Activated T-helper 1 cell treated with anti-CD3 and anti-CD28 coated beads, Interleukin-12 subunit alpha, Interleukin-12 subunit beta, Interleukin-2, Interleukin-4 antibody, amounts not matched to agents 30 ng/mL and 10 ng/mL and 1 ng/mL, durations not matched to agents 14 hours and 24 hours and 36 hours (primary cell): Measurements from ENCODE around the gene GPD2. TPM values are rescaled to one million over a fixed set of nuclear protein-coding genes. Genes with fewer than 3 reads are reported as not detected.

Experiments used
- DNase-seq: peaks from one replicate; pipeline ENCODE4 v3.0.0; 2021; ENCODE audit warnings: low spot score
- H3K27ac Mint-ChIP-seq: one replicate; pipeline ENCODE4 v1.8.0; 2021; ENCODE audit warnings: mild to moderate bottlenecking, mixed read lengths
- H3K27me3 Mint-ChIP-seq: one replicate; pipeline ENCODE4 v1.8.0; 2022; ENCODE audit warnings: mild to moderate bottlenecking, moderate library complexity, mixed read lengths; ENCODE audit not compliant: insufficient read depth
- H3K36me3 Mint-ChIP-seq: one replicate; pipeline ENCODE4 v1.8.0; 2021; ENCODE audit warnings: low read depth, mixed read lengths
- H3K4me1 Mint-ChIP-seq: one replicate; pipeline ENCODE4 v1.8.0; 2021; ENCODE audit warnings: low read depth, mixed read lengths
- H3K4me3 Mint-ChIP-seq: one replicate; pipeline ENCODE4 v1.8.0; 2021; ENCODE audit warnings: mild to moderate bottlenecking, moderate library complexity, mixed read lengths
- H3K9me3 Mint-ChIP-seq: one replicate; pipeline ENCODE4 v1.8.0; 2021; ENCODE audit warnings: mixed read lengths
- intact Hi-C: fragments of 100-400 bp; cut with micrococcal nuclease; formaldehyde crosslinking; loops from one replicate; pipeline ENCODE4 v1.15.1; 2024
- total RNA-seq: library from RNA; stranded (reverse); gene quantifications from 2 replicates; pipeline ENCODE4 v1.2.3, GENCODE V29; 2022

Gene GPD2
- total RNA-seq, 1 donor from 2014 or later: 18.1 TPM

- Mint-ChIP-seq H3K27ac (no peak overlapping the region), H3K9me3 (peaks cover 6% of the 10 kb centered on the region), H3K36me3 (peaks cover 17% of the 10 kb centered on the region), H3K4me3 (no peak overlapping the region), H3K27me3 (no peaks in the 10 kb centered on the region), H3K4me1 (peaks cover 15% of the 10 kb centered on the region)
- intact Hi-C loops: no loop called here
- no peak for DNase-seq
Measured at GRCh38 chr2:156445296-156446220, 9.4 kb downstream of the GPD2 start.

DNA sequence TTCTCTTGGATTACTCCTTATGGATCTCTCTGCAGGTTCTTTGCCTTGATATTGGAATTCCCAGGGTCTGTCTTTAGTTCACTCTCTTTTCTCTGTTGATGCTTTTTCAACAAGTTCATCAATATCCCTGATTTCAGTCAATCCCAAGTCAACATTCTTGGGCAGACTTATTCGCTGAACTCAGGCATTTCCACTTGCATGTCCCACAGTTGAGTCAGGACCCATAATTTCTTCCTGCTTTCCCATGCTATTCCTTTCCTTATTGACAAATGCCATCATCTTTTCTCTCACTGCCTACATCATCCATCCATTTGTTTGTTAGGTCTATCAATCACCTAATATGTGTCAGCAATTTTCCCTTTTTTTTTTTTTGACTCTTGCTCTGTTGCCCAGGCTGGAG, 11.6 kb downstream of the GPD2 start:
- H3K27me3 Mint-ChIP-seq: no peaks in the 10 kb centered on the region
- H3K4me1 Mint-ChIP-seq: peaks cover 19% of the 10 kb centered on the region
- no peak for DNase-seq
- no peak overlapping the region for H3K27ac Mint-ChIP-seq
- peaks cover 11% of the 10 kb centered on the region for H3K9me3 Mint-ChIP-seq
- intact Hi-C loops: no loop called here
- peaks cover 19% of the 10 kb centered on the region for H3K36me3 Mint-ChIP-seq
- H3K4me3 Mint-ChIP-seq: no peak overlapping the region

GRCh38 chr2:156448766-156449165, 12.6 kb downstream of the GPD2 start:
- DNase-seq: no peak
- no peaks in the 10 kb centered on the region for H3K27me3 Mint-ChIP-seq
- H3K27ac Mint-ChIP-seq: no peak overlapping the region
- H3K9me3 Mint-ChIP-seq: peaks cover 17% of the 10 kb centered on the region
- H3K36me3 Mint-ChIP-seq: peaks cover 19% of the 10 kb centered on the region
- H3K4me3 Mint-ChIP-seq: no peak overlapping the region
- intact Hi-C loops: no loop called here
- H3K4me1 Mint-ChIP-seq: peaks cover 24% of the 10 kb centered on the region

GRCh38 chr2:156452971-156453370, 16.8 kb downstream of the GPD2 start:
- Mint-ChIP-seq H3K36me3 (peaks cover 26% of the 10 kb centered on the region), H3K27me3 (no peaks in the 10 kb centered on the region), H3K27ac (no peak overlapping the region), H3K4me1 (peaks cover 41% of the 10 kb centered on the region), H3K9me3 (peaks cover 17% of the 10 kb centered on the region), H3K4me3 (no peak overlapping the region)
- intact Hi-C loops: no loop called here
- no peak for DNase-seq

DNA sequence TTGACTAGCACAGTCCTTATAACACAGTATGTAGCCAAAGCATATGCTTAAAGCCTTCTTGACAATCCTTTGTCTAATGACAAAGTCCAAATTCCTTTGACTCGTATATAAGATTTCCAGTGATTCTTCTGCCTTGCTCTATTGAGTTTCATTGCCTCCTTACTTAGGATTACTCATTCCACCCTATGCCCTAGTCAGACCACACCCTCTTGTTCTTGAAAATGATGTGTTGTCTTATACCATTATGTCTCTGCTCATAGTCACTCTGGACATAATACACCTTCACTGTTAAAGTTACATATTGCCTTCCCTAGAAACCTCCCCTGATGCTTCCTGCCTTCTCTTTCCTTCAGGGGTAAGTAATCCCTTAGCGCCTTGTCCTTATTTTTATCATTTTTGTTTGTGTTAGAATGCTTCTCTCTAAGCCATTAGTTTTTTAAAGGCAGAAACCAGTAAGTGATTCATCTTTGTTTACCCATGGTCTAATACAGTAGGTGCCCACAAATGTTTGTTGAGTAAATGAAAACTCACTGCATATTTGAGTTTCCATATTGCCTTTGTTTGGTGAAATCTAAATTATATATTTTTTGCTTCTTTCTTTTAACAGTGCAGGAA, 19.3 kb downstream of the GPD2 start:
- no peak overlapping the region for H3K4me3 Mint-ChIP-seq
- peaks cover 20% of the 10 kb centered on the region for H3K36me3 Mint-ChIP-seq
- DNase-seq: no peak
- no peaks in the 10 kb centered on the region for H3K27me3 Mint-ChIP-seq
- H3K27ac Mint-ChIP-seq: no peak overlapping the region
- peaks cover 38% of the 10 kb centered on the region for H3K4me1 Mint-ChIP-seq
- peaks cover 10% of the 10 kb centered on the region for H3K9me3 Mint-ChIP-seq
- intact Hi-C loops: no loop called here

DNA sequence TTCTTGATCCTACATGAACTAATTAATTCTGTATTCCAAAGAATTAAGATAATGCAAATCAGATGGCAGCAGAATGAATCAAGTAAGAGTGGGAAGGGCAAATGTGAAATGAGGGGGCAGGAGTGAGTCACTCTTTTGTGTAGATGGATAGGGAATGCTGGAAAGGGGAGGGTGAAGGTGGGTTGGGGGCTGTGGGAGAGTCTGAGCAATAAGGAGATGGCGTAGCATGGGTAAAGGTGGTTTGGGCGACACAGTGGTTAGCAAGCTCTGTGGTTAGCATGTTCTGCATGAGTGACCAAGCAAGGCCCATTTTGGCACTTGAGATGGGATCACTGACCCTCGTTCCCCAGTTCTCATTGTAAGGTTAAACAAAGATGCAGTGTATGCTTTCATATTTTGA, 20.4 kb downstream of the GPD2 start:
- no peak overlapping the region for H3K27ac Mint-ChIP-seq
- H3K4me1 Mint-ChIP-seq: peaks cover 38% of the 10 kb centered on the region
- no peak overlapping the region for H3K4me3 Mint-ChIP-seq
- peaks cover 20% of the 10 kb centered on the region for H3K36me3 Mint-ChIP-seq
- peaks cover 10% of the 10 kb centered on the region for H3K9me3 Mint-ChIP-seq
- H3K27me3 Mint-ChIP-seq: no peaks in the 10 kb centered on the region
- intact Hi-C loops: no loop called here
- DNase-seq: no peak

DNA sequence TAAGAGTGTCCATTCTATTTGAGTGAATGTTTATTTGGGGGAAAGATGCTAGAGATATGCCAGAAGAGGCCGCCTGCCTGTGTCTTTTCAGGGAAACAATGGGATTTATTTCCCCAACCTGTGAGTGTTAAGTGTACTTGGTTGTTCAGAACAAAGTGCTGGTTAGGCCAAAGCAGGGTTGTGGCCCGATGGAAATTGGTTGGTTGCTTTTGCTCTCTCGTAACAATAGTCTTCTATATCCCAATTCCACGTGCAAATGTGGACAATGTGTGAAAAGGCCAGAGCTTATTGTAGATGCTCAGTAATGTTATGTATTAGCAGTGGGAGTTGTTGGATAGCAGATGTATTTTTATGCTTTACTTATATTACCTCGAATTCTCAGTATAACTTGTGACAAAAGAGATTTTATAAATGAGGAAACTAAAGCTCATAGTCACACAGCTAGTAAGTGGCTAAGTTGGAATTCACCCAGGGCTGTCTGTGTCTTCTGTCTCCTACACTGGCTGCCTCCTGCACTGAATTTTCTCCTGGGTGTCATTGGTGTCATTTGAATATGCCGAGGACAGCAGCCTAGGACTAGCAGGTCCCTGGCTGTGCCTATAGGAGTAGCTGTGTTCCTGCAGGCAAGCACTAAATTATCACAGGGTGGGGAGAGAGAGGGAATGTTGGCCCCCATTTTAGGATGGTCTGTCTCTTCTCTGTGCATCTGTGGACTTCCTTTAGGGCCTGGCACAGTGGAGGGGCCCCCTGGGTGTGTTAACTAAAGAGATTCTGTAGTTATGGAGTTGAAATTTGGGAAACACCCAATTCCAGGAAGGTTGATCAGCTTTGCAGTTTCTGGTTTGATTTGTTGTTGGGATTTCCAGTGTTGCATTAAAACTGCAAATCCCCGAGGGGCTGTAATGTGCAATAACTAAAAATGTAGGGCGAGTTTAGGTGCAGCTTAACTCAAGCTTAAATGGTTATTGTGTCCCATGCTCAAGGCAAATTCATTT, 21.6 kb downstream of the GPD2 start:
- no peak for DNase-seq
- H3K4me3 Mint-ChIP-seq: no peak overlapping the region
- no peak overlapping the region for H3K27ac Mint-ChIP-seq
- H3K4me1 Mint-ChIP-seq: peaks cover 33% of the 10 kb centered on the region
- H3K27me3 Mint-ChIP-seq: no peaks in the 10 kb centered on the region
- peaks cover 5% of the 10 kb centered on the region for H3K9me3 Mint-ChIP-seq
- intact Hi-C loops: no loop called here
- H3K36me3 Mint-ChIP-seq: peaks cover 16% of the 10 kb centered on the region

DNA sequence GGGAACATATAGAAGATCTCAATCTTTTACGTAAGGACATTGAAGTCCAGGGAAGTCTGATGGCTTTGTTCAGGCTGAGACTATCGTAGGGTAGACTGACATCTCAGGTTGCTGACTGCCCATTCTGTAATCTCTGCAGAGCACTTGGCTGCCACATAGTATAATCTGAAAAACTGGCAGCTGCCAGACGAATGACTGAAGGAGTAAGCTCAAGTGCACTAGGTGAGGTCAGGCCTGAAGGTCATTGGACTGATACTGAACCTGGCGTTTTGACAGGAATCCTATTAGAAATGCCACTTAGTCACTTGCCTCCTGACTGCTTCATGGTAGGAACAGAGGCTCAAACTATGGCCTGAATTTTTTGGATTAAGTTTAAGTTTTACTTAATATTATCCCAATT, 23.5 kb downstream of the GPD2 start:
- no peak overlapping the region for H3K4me3 Mint-ChIP-seq
- H3K27me3 Mint-ChIP-seq: no peaks in the 10 kb centered on the region
- peaks cover 25% of the 10 kb centered on the region for H3K4me1 Mint-ChIP-seq
- no peak for DNase-seq
- no peak overlapping the region for H3K27ac Mint-ChIP-seq
- H3K36me3 Mint-ChIP-seq: peaks cover 11% of the 10 kb centered on the region
- no peaks in the 10 kb centered on the region for H3K9me3 Mint-ChIP-seq
- intact Hi-C loops: no loop called here

DNA sequence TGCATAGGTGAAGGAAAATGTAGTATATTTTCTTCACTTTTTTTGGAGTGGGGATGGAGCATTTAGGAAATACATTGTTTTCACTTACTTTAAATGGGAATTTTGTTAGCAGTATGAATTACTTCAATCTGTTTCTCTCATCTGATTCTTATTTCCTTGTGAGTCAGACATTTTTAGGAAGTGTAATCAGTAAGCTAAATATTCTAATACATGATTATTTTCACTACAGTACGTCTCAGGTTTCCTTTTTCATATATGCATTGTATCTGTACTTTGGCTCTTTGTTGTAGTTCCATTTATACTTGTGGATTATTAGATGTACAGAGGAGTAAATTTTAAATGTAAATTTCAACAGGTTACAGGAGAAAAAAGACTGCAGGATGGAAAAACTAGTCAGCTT, 27.9 kb downstream of the GPD2 start:
- intact Hi-C loops: no loop called here
- Mint-ChIP-seq H3K4me3 (no peak overlapping the region), H3K9me3 (no peaks in the 10 kb centered on the region), H3K4me1 (peaks cover 18% of the 10 kb centered on the region), H3K27ac (no peak overlapping the region), H3K27me3 (no peaks in the 10 kb centered on the region), H3K36me3 (peaks cover 3% of the 10 kb centered on the region)
- DNase-seq: no peak

- intact Hi-C loops: no loop called here
- Mint-ChIP-seq H3K4me1 (peaks cover 28% of the 10 kb centered on the region), H3K27me3 (no peaks in the 10 kb centered on the region), H3K27ac (no peak overlapping the region), H3K9me3 (no peaks in the 10 kb centered on the region), H3K4me3 (no peak overlapping the region), H3K36me3 (peaks cover 7% of the 10 kb centered on the region)
- no peak for DNase-seq
Measured at GRCh38 chr2:156465573-156465972, 29.4 kb downstream of the GPD2 start.

DNA sequence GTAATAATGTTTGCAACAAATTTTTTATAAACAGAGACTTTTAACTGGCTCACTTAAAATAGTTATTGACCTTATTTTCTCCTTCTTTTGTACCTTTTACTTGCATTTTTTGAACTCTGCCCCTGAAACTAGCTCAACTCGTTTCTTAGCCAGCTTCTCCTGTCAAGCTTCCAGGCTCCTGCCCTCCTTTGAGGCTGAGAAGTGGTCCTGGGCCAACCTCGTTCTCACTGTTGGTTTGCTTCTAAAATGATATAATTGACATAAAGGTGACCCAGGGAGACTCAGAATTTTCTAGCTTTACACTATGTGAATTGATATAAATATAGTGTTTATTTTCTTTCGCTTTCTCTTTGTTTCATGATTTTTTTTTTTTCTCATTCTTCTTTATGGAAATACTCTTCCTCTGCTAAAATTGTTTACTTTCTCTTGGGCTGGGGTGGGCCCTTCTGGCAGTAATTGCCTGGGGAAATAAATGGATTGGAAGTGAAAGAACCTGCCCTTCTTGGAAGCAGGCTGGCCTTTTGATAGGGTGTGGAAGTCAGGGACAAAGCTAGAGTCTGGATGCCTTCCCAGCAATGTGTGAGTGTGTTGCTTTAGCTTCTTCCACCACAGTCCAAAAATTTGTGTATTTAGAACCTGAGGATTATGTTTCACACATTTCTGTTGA, 30.7 kb downstream of the GPD2 start:
- intact Hi-C loops: no loop called here

GRCh38 chr2:156470975-156471583, 34.9 kb downstream of the GPD2 start:
- no peaks in the 10 kb centered on the region for H3K9me3 Mint-ChIP-seq
- no peaks in the 10 kb centered on the region for H3K27me3 Mint-ChIP-seq
- peaks cover 9% of the 10 kb centered on the region for H3K36me3 Mint-ChIP-seq
- peaks cover 72% of the 10 kb centered on the region for H3K4me1 Mint-ChIP-seq
- intact Hi-C loops: loop anchor here (5.0 kb wide), 1 partner anchor 116 kb away; no protein-coding TSS in a partner anchor
- H3K4me3 Mint-ChIP-seq: no peak overlapping the region
- H3K27ac Mint-ChIP-seq: no peak overlapping the region
- DNase-seq: no peak

More for the DNA sequence above, 30.7 kb downstream of the GPD2 start:
- peaks cover 12% of the 10 kb centered on the region for H3K36me3 Mint-ChIP-seq
- no peak for DNase-seq
- no peak overlapping the region for H3K4me3 Mint-ChIP-seq
- H3K9me3 Mint-ChIP-seq: no peaks in the 10 kb centered on the region
- H3K27me3 Mint-ChIP-seq: no peaks in the 10 kb centered on the region
- H3K27ac Mint-ChIP-seq: no peak overlapping the region
- peaks cover 39% of the 10 kb centered on the region for H3K4me1 Mint-ChIP-seq
